Type B pancreatic cell (in vitro differentiated cells): ENCODE measurements around the gene SNRNP25. TPM values are rescaled to one million over a fixed set of nuclear protein-coding genes. Genes with fewer than 3 reads are reported as not detected.
A peak's percentile ranks its signal among the peaks of the same experiment; 100 is the strongest.

Experiments
- DNase-seq: peaks from one replicate; pipeline ENCODE4 v3.0.0; 2021; ENCODE audit warnings: mixed read lengths; ENCODE audit not compliant: unreplicated experiment; ENCODE audit errors: extremely low spot score
- H3K27ac Mint-ChIP-seq: 2 replicates; pipeline ENCODE4 v1.8.0; 2021; ENCODE audit warnings: mild to moderate bottlenecking, mixed read lengths
- H3K27me3 Mint-ChIP-seq: 2 replicates; pipeline ENCODE4 v1.8.0; 2021; ENCODE audit warnings: mixed read lengths
- H3K36me3 Mint-ChIP-seq: 2 replicates; pipeline ENCODE4 v1.8.0; 2021; ENCODE audit warnings: mixed read lengths
- H3K4me1 Mint-ChIP-seq: one replicate; pipeline ENCODE4 v1.8.0; 2021; ENCODE audit warnings: mixed read lengths; ENCODE audit not compliant: unreplicated experiment
- H3K4me3 Mint-ChIP-seq: 2 replicates; pipeline ENCODE4 v1.8.0; 2021; ENCODE audit warnings: mild to moderate bottlenecking, mixed read lengths
- H3K9me3 Mint-ChIP-seq: 2 replicates; pipeline ENCODE4 v1.8.0; 2021; ENCODE audit warnings: mixed read lengths
- CTCF ChIP-seq: fragments of 200-600 bp; sonication (generic); conservative IDR thresholded peaks from 2 replicates; pipeline ENCODE4 v1.5.0; 2021; ENCODE audit warnings: antibody characterized with exemption, mild to moderate bottlenecking
- total RNA-seq: library from RNA; stranded (reverse); gene quantifications from 2 replicates; pipeline ENCODE4 v1.2.1, GENCODE V29; 2021; ENCODE audit warnings: low replicate concordance

Gene SNRNP25
- total RNA-seq, 1 donor from 2014 or later, result 48.7 TPM

- Mint-ChIP-seq H3K4me1 (peaks cover 30% of the 10 kb centered on the region), H3K36me3 (no peaks in the 10 kb centered on the region), H3K27ac (peak overlapping the region; percentile 90), H3K27me3 (peaks cover 3% of the 10 kb centered on the region), H3K4me3 (peak overlapping the region; percentile 90), H3K9me3 (no peaks in the 10 kb centered on the region)
- TF ChIP-seq CTCF, result no peak
- no peak for DNase-seq
Measured at GRCh38 chr16:71540-72401, 18.1 kb downstream of the SNRNP25 start.

- Mint-ChIP-seq H3K36me3 (no peaks in the 10 kb centered on the region), H3K4me1 (peaks cover 26% of the 10 kb centered on the region), H3K4me3 (peak within 1 kb of the TSS; percentile 91), H3K27ac (peak within 1 kb of the TSS; percentile 90), H3K9me3 (no peaks in the 10 kb centered on the region), H3K27me3 (peaks cover 3% of the 10 kb centered on the region)
- no peak for DNase-seq
- no peak for TF ChIP-seq CTCF
Measured at GRCh38 chr16:72561-73548, 19.2 kb downstream of the SNRNP25 start, which contains the start of gene RHBDF1. TSS of gene RHBDF1 (minus strand) at chr16:72631. CDS start at chr16:65015, 7,616 bp downstream.

DNA sequence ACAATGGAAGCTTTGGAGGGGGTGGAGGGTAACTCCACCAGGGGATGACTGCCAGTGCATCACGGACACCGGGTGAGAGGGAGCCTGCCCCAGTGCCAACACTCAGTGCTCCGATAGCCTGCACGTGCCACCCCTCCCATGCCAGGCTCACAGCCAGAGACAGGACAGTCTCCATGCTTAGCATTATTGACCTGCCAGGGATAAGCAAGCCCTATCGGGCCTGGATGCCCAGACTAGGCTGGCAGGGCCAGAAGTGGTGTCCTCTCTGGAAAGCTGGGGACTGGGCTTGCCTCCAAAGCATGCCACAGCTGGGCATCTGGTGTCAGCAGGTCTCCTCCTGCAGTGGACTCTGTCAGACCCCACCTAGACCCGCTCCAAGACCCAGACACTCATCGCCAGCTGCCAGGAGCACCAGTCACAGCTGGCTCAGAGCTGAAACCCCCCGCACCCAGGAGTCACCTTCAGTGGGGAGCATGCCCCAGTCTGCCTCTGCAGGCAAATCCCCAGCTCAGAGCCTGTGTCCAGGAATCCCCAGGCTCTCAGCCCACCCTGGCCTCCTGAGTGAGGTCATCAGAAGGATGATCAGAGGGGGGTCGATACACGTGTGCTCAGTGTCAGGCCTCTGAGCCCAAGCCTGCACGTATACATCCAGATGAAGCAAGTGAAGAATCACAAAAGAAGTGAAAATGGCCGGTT, 20.6 kb downstream of the SNRNP25 start:
- Mint-ChIP-seq H3K4me1 (peaks cover 25% of the 10 kb centered on the region), H3K9me3 (no peaks in the 10 kb centered on the region), H3K36me3 (no peaks in the 10 kb centered on the region), H3K4me3 (peak overlapping the region; percentile 91), H3K27me3 (peaks cover 3% of the 10 kb centered on the region), H3K27ac (peak overlapping the region; percentile 55)
- no peak for TF ChIP-seq CTCF
- DNase-seq, result no peak

GRCh38 chr16:74747-75334, 21.2 kb downstream of the SNRNP25 start:
- peak overlapping the region; percentile 70 for H3K4me3 Mint-ChIP-seq
- no peak for TF ChIP-seq CTCF
- peaks cover 21% of the 10 kb centered on the region for H3K4me1 Mint-ChIP-seq
- no peaks in the 10 kb centered on the region for H3K9me3 Mint-ChIP-seq
- H3K36me3 Mint-ChIP-seq, result no peaks in the 10 kb centered on the region
- H3K27me3 Mint-ChIP-seq, result peaks cover 3% of the 10 kb centered on the region
- H3K27ac Mint-ChIP-seq, result peak overlapping the region; percentile 46
- no peak for DNase-seq
